ENCODE measurements around the gene GIMD1.
"Not testable (repeated sequence)": the region's sequence is repeated elsewhere in the genome, so short reads cannot be mapped to it uniquely, and the experiment has no call there.

Gene GIMD1

DNA sequence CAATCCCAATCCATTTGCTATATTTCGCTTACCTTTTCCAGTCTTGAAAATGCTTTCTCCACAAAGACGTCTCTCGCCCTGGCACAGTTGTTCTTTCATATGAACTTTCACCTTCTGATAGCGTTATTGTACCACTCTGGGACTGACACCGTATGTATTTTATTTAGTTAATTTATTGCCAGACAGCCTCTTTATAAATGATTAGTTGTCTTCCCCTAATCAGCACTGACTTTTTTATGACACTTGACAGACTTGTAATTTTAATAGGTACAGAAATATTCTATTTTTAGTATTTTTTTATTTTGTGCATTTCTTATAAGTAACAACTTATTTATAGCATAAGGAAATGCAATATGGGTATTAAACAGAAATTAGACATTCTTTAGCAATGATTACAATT, at the start of gene GIMD1:
Gene GIMD1, minus strand, starts transcription at position 101 of the 400 bp plus-strand sequence. CDS start 1,343 bp downstream, outside the sequence.
- no peak for DNase-seq

- DNase-seq, result no peak
These were observed 45.8 kb upstream of the GIMD1 start for GRCh38 chr4:106414366-106414765.

- DNase-seq, result no peak
These were observed 41.6 kb upstream of the GIMD1 start for GRCh38 chr4:106409901-106410889.

DNA sequence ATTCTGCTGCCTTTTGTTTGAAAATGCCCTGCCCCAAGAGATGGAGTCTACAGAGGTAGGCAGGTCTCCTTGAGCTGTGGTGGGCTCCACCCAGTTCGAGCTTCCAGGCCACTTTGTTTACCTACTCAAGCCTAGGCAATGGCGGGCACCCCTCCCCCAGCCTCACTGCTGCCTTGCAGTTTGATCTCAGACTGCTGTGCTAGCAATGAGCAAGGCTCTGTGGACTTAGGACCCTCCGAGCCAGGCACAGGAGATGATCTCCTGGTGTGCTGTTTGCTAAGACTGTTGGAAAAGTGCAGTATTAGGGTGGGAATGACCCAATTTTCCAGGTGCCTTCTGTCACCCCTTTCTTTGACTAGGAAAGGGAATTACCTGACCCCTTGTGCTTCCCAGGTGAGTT, 39.4 kb upstream of the GIMD1 start:
- DNase-seq, result not testable (repeated sequence)

GRCh38 chr4:106401157-106401556, 32.6 kb upstream of the GIMD1 start:
- no peak for DNase-seq

- not testable (repeated sequence) for DNase-seq
These were observed 30.3 kb upstream of the GIMD1 start for GRCh38 chr4:106398898-106399297.

GRCh38 chr4:106395582-106395981, 27.0 kb upstream of the GIMD1 start:
- DNase-seq, result no peak

DNA sequence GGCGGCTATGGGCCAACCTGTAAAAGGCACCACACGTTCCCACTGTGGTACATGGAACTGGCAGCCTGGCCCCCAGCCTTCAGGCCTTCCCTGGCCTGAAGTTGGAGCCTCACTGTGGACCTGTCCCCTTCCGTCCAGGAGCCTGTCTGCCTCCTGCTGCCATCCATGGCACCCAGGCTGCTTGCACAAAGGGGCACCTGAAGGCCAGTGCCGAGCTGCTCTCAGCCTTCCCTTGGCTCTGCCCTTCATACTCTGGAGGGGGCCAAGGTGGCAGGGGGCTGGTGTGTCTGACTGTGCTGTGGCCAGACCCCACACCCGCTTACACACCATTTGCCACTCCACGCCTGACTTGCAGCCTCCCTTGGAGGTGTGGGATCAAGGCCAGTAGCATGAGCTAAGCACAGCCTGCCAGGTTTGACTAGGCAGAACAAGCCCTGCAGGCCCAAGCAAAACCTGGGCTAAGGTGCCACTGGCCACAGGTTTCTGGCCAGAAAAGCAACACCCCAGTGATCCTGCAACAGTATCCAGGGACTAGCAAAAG, 17.3 kb upstream of the GIMD1 start:
- no peak for DNase-seq

- no peak for DNase-seq
These were observed 16.3 kb upstream of the GIMD1 start for GRCh38 chr4:106384878-106385277.

- DNase-seq, result no peak
These were observed 11.6 kb upstream of the GIMD1 start for GRCh38 chr4:106380179-106380578.

DNA sequence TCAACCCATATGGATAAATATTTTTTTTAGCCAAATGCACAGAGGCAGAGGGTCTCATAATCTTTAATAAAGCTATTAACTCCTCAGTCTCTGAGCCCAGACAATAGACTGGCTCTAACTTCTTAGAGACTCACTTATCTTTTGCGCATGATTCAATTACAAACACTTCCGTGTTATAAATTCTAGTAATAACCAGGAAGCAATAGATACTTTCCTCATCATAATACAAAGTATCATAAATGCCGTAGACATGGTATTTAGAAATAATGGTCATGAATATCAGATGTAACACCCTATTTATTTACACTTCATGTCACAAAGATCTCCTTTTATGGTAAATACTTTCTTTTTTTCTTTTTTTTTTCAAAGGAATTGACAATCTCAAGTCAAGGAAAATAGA, 4.4 kb upstream of the GIMD1 start:
- DNase-seq, result no peak

DNA sequence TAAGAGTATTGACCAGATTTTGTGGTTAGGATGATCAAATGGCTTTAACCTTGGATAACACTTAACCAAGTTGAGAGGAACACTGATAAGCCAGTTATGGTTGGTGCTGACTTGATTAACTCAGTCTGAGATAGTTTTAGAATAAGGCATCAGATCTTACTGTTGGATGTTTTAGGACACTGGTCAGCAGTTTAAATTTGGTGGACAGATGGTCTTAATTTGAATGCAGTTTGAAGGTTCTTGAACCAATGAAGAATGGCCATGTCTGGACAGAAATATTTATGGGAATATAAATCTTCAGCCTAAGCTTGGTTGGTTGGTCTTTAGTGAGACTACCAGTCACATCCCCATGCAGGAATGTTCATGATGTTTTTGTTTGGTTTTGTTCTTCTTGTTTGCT, 2.6 kb upstream of the GIMD1 start:
- no peak for DNase-seq

DNA sequence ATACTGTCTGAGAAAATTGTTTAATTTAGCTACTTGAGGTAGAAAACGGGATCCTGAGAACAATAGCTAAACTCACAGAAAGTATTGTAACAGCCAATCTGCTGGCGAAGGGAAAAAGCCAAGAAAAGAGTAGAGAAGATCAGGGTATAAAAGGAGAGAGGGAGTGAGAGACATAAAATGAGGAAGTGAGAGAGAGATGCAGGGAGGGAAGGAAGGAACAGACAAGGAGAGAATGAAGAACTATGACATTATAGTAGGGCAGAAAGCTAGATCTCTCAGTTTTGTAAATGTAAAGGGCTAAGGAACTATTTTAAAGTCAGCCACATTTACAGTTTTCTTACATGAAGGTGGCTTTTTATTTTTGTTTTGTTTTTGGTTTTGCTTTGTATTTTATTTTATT, 1.6 kb upstream of the GIMD1 start:
- no peak for DNase-seq

DNA sequence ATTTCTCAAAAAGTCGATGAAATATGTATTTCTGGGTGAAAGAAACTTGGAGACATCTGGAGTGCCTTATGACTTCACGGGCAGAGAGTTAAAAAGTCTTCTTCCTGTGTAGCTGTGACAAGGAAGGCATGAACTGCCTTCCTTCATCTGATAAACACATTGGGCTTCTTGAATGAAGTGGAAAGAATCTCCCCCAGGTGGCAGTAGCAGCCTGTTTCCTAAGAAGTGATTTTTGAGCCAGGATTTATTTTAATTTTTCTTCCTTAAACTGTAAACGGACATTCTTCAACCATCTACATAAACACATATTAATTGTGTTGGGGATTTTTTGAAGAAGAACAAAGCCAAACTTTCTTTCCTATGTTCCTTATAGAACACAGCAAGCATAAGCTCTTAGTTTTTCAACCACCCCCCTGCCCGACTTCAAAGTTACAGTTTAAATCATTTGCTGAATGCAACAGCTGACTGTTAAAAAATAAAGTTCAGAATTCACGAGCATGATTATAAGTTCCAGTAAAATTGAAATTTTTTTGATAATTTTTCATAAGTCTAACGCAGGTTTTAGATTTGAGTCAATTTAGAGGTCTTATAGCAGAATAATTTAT, 980 bp upstream of the GIMD1 start:
- peak; percentile 14 to 55 for DNase-seq

DNA sequence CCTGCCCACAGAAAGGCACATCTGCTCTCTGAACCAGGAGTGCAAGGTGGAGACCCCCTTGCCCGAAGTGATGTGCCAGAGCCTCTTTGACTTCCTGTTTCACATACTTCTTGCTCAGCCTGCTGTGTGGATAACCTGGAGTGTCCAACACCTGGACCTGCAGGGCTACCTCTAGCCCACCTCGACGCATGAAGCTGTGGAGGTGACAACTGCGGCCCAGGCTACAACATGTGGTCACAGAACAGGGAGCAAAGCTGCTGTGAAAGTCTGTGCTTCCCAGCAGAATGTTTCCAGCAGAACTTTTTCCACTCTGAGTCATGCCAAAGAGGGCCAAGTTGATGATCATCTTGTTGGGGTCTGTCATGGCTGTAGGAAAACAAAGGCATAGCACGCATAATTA, 1.5 kb downstream of the GIMD1 start:
- no peak for DNase-seq

- no peak for DNase-seq
These were observed 2.6 kb downstream of the GIMD1 start for GRCh38 chr4:106366026-106366425.

DNA sequence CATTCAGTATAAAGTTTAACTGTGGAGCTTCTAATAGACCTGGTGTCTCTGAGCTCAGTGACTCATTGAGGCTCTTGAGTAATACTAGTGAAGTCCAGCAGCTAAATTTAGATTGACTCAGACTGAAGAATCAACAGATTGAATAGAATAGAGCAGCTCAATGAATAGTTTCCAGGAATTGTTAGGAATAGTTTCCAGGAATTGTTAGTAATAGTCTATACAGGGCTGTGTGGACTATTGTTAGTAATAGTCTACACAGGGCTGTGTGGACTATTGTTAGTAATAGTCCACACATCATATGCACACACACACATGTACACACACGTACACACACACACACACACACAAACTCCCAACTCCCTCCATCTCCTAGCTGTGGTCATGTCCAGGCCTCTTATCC, 3.0 kb downstream of the GIMD1 start:
- no peak for DNase-seq

- no peak for DNase-seq
These were observed 4.3 kb downstream of the GIMD1 start for GRCh38 chr4:106364282-106364681.

- no peak for DNase-seq
These were observed 6.3 kb downstream of the GIMD1 start for GRCh38 chr4:106362086-106362825.

DNA sequence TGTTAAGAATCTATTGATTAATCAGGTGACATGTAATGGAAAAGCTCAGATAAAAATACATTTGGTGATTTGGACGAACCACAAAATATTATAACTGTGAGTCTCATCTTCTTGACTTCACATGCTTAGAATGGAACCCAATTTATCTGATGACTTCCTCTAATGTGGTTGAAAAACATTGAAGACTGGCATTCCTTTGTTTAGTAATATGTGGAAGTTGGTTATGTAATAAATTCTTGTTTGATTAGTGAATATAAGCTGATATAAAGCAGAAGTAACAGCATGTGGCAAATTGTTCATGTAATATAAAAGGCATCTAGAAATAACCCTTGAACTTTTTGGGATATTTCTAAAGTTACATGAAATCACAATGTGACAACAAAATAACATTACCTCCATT, 9.7 kb downstream of the GIMD1 start:
- no peak for DNase-seq

GRCh38 chr4:106355193-106355592, 13.4 kb downstream of the GIMD1 start:
- no peak for DNase-seq

DNA sequence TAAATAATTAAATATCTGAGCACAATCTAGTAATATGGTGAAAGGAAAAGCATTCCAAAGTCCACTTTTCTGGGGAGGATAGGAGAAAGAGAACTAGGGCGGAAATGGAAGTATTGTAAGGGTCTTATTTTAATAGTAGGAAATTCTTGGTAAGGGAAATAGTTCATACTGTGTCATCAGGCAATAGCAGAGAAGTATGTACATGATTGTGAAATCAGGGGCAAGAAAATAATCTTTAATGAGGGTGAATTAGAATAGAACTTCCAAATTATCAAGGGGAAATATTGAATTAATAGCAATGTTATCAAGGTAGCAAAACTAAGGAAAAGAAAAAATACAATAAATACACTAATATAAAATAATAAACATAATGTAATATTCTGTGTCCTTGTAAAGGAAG, 14.8 kb downstream of the GIMD1 start:
- DNase-seq, result no peak

- no peak for DNase-seq
These were observed 17.6 kb downstream of the GIMD1 start for GRCh38 chr4:106351016-106351415.
